HepG2 (cell line): ENCODE measurements around the gene ECHDC1. TPM values are rescaled to one million over a fixed set of nuclear protein-coding genes. Genes with fewer than 3 reads are reported as not detected.

Experiments
- ESRRA ChIP-seq: sonication (generic); formaldehyde crosslinking; IDR thresholded peaks from 2 replicates; pipeline ENCODE4 v1.5.1; 2020; ENCODE audit warnings: mild to moderate bottlenecking, low read depth, missing genetic modification reagents
- HNRNPUL1 ChIP-seq: fragments of 200-400 bp; formaldehyde crosslinking; IDR thresholded peaks from 2 replicates; pipeline ENCODE4 v1.6.1; 2017; ENCODE audit warnings: low read depth, mild to moderate bottlenecking, low read length, moderate library complexity
- KLF9 ChIP-seq: IDR thresholded peaks from 2 replicates; pipeline ENCODE4 v1.6.1; 2016; ENCODE audit warnings: low read depth
- MTF2 ChIP-seq: sonication (generic); formaldehyde crosslinking; IDR thresholded peaks from 2 replicates; pipeline ENCODE4 v1.5.0; 2020; ENCODE audit warnings: missing genetic modification reagents, borderline replicate concordance
- MZF1 ChIP-seq: sonication (generic); formaldehyde crosslinking; IDR thresholded peaks from 2 replicates; pipeline ENCODE4 v1.8.1; 2023; ENCODE audit warnings: mild to moderate bottlenecking, missing genetic modification reagents, borderline replicate concordance
- NFE2 ChIP-seq: sonication (generic); formaldehyde crosslinking; IDR thresholded peaks from 2 replicates; pipeline ENCODE4 v1.4.0; 2020; ENCODE audit warnings: missing genetic modification reagents
- NFIC ChIP-seq: IDR thresholded peaks from 2 replicates; pipeline ENCODE4 v1.6.1; 2012; ENCODE audit warnings: mild to moderate bottlenecking, low read length, inconsistent platforms
- SALL2 ChIP-seq: sonication (generic); formaldehyde crosslinking; IDR thresholded peaks from 2 replicates; pipeline ENCODE4 v1.8.1; 2023; ENCODE audit warnings: mild to moderate bottlenecking, missing genetic modification reagents, inconsistent platforms
- ZNF10 ChIP-seq: sonication (generic); formaldehyde crosslinking; IDR thresholded peaks from 2 replicates; pipeline ENCODE4 v1.4.0; 2020; ENCODE audit warnings: mild to moderate bottlenecking, low read depth, missing genetic modification reagents, borderline replicate concordance
- ZNF510 ChIP-seq: sonication (generic); formaldehyde crosslinking; IDR thresholded peaks from 2 replicates; pipeline ENCODE4 v1.4.0; 2020; ENCODE audit warnings: low read depth, mild to moderate bottlenecking, missing genetic modification reagents
- ZNF558 ChIP-seq: sonication (generic); formaldehyde crosslinking; IDR thresholded peaks from 2 replicates; pipeline ENCODE4 v1.9.0; 2022; ENCODE audit warnings: mild to moderate bottlenecking, missing genetic modification reagents, borderline replicate concordance
- ZSCAN12 ChIP-seq: sonication (generic); formaldehyde crosslinking; IDR thresholded peaks from 2 replicates; pipeline ENCODE4 v1.9.0; 2021; ENCODE audit warnings: mild to moderate bottlenecking, missing genetic modification reagents
- ZSCAN22 ChIP-seq: sonication (generic); formaldehyde crosslinking; IDR thresholded peaks from 2 replicates; pipeline ENCODE4 v1.4.0; 2020; ENCODE audit warnings: mild to moderate bottlenecking, missing genetic modification reagents
- polyA plus RNA-seq, 8 experiments: library from polyadenylated mRNA; depleted of rRNA in 3 of 8; stranded (reverse) in 7 of 8; unstranded in 1 of 8; fragments of >200 nt; fragmentation: Illumina TruSeq in 4 of 8; extraction: Trizol in 4 of 8; gene quantifications; 2 replicates each; pipeline versions ENCODE4 v1.2.1 to v1.2.3, GENCODE V29; 2011 to 2016; ENCODE audit warnings: low read depth in 4 of 8, missing spikeins in 1 of 8, mixed read lengths in 1 of 8; ENCODE audit not compliant: insufficient read depth in 1 of 8
- total RNA-seq, 5 experiments: library from RNA; depleted of rRNA; stranded (reverse); fragments of >200 nt; fragmentation: Illumina TruSeq; extraction: Trizol; gene quantifications; 2 replicates each; pipeline ENCODE4 v1.2.3, GENCODE V29; 2016; ENCODE audit warnings: low read depth in 1 of 5
- TF ChIP-seq, protein P1 (sequence below): sonication (generic); formaldehyde crosslinking; IDR thresholded peaks from 2 replicates; pipeline ENCODE4 v1.4.0; 2020; ENCODE audit warnings: mild to moderate bottlenecking, missing genetic modification reagents, borderline replicate concordance
- TF ChIP-seq, protein P2 (sequence below): sonication (generic); formaldehyde crosslinking; IDR thresholded peaks from 2 replicates; pipeline ENCODE4 v1.9.0; 2021; ENCODE audit warnings: missing genetic modification reagents, borderline replicate concordance
- TF ChIP-seq, protein P3 (sequence below): sonication (generic); formaldehyde crosslinking; IDR thresholded peaks from 2 replicates; pipeline ENCODE4 v1.4.0; 2020; ENCODE audit warnings: missing genetic modification reagents

Gene ECHDC1
- total and polyA plus RNA-seq, 2 of the 13 experiments (the other 11 are each of a cell fraction or from before 2014, with no cell fraction given), result 32.8 to 98.1 TPM

DNA sequence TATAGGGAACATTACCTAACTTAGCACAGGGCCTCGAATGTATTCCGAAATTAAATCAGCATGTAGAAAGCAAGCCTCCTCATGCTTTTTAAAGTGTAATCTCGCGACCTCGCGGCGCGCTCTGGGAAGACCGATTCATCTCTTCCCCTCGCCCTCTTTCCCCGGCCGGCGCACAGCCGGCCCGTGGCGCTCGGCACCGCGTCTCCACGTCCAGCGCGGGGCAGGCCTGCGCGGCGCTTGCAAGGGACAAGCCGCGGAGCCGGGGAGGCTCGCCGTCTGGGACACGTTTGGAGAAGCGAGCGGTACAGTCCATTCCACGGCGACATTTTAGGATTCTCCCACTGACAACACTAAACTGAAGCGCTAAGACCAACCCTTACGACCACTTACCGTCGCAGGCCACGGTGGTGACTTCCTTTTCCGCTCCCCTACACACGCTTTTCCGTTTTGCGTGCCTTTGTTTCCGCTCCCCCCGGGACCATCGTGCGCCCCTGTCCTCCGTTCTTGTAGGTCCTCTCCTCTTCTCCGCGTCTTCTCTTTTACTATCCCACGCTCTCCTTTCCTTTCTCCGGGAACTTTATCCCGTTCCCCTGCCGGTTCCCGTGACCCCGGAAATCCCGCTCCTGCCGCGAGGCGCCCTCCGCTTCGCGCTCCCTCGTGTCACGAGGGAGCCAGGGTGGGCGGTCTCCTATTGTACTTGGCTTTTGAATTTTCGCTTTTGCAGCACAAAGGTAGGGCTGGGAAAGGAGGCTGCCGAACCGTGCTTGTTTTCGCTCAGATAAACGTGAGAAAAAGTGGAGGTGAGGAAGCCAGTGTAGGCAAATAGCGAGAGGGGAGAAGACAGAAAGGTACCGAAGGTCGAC is at the start of gene ECHDC1 (continued):
- TF ChIP-seq, protein P1, sequence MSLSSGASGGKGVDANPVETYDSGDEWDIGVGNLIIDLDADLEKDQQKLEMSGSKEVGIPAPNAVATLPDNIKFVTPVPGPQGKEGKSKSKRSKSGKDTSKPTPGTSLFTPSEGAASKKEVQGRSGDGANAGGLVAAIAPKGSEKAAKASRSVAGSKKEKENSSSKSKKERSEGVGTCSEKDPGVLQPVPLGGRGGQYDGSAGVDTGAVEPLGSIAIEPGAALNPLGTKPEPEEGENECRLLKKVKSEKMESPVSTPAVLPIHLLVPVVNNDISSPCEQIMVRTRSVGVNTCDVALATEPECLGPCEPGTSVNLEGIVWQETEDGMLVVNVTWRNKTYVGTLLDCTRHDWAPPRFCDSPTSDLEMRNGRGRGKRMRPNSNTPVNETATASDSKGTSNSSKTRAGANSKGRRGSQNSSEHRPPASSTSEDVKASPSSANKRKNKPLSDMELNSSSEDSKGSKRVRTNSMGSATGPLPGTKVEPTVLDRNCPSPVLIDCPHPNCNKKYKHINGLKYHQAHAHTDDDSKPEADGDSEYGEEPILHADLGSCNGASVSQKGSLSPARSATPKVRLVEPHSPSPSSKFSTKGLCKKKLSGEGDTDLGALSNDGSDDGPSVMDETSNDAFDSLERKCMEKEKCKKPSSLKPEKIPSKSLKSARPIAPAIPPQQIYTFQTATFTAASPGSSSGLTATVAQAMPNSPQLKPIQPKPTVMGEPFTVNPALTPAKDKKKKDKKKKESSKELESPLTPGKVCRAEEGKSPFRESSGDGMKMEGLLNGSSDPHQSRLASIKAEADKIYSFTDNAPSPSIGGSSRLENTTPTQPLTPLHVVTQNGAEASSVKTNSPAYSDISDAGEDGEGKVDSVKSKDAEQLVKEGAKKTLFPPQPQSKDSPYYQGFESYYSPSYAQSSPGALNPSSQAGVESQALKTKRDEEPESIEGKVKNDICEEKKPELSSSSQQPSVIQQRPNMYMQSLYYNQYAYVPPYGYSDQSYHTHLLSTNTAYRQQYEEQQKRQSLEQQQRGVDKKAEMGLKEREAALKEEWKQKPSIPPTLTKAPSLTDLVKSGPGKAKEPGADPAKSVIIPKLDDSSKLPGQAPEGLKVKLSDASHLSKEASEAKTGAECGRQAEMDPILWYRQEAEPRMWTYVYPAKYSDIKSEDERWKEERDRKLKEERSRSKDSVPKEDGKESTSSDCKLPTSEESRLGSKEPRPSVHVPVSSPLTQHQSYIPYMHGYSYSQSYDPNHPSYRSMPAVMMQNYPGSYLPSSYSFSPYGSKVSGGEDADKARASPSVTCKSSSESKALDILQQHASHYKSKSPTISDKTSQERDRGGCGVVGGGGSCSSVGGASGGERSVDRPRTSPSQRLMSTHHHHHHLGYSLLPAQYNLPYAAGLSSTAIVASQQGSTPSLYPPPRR (CRISPR knock-in tag), result peak; percentile 66; the same call in 1 of the 2 replicates
- no peak for TF ChIP-seq MZF1 (CRISPR knock-in tag)
- TF ChIP-seq MTF2, result no peak
- peak; percentile 64; the same call in 1 of the 2 replicates for TF ChIP-seq ESRRA (CRISPR knock-in tag)
- TF ChIP-seq ZSCAN22 (CRISPR knock-in tag), result peak; percentile 64; the same call in 1 of the 2 replicates
- TF ChIP-seq SALL2 (CRISPR knock-in tag), result peak; percentile 57
- peak; percentile 19; the same call in 1 of the 2 replicates for TF ChIP-seq ZNF558 (CRISPR knock-in tag)
- peak; percentile 26; the same call in 1 of the 2 replicates for TF ChIP-seq ZNF510 (CRISPR knock-in tag)
- TF ChIP-seq ZSCAN12 (CRISPR knock-in tag), result no peak; the same call in 1 of the 2 replicates
- TF ChIP-seq NFIC, result peak; percentile 32
- TF ChIP-seq, protein P2, sequence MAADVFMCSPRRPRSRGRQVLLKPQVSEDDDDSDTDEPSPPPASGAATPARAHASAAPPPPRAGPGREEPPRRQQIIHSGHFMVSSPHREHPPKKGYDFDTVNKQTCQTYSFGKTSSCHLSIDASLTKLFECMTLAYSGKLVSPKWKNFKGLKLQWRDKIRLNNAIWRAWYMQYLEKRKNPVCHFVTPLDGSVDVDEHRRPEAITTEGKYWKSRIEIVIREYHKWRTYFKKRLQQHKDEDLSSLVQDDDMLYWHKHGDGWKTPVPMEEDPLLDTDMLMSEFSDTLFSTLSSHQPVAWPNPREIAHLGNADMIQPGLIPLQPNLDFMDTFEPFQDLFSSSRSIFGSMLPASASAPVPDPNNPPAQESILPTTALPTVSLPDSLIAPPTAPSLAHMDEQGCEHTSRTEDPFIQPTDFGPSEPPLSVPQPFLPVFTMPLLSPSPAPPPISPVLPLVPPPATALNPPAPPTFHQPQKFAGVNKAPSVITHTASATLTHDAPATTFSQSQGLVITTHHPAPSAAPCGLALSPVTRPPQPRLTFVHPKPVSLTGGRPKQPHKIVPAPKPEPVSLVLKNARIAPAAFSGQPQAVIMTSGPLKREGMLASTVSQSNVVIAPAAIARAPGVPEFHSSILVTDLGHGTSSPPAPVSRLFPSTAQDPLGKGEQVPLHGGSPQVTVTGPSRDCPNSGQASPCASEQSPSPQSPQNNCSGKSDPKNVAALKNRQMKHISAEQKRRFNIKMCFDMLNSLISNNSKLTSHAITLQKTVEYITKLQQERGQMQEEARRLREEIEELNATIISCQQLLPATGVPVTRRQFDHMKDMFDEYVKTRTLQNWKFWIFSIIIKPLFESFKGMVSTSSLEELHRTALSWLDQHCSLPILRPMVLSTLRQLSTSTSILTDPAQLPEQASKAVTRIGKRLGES, result peak; percentile 79; the same call in 1 of the 2 replicates
- no peak for TF ChIP-seq KLF9
- TF ChIP-seq NFE2 (CRISPR knock-in tag), result peak; percentile 19; the same call in 1 of the 2 replicates
- TF ChIP-seq, protein P3, sequence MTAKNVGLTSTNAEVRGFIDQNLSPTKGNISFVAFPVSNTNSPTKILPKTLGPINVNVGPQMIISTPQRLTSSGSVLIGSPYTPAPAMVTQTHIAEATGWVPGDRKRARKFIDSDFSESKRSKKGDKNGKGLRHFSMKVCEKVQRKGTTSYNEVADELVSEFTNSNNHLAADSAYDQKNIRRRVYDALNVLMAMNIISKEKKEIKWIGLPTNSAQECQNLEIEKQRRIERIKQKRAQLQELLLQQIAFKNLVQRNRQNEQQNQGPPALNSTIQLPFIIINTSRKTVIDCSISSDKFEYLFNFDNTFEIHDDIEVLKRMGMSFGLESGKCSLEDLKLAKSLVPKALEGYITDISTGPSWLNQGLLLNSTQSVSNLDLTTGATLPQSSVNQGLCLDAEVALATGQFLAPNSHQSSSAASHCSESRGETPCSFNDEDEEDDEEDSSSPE (CRISPR knock-in tag), result 0 out of 2 replicates have a peak, but pooled peaks have one; percentile 37
- TF ChIP-seq HNRNPUL1, result no peak
- TF ChIP-seq ZNF10 (CRISPR knock-in tag), result no peak
